Neural progenitor cell (in vitro differentiated cells): ENCODE data around the gene NSD1. TPM values are rescaled to one million over a fixed set of nuclear protein-coding genes. Genes with fewer than 3 reads are reported as not detected.

Experiments used
- DNase-seq: peaks from one replicate; pipeline ENCODE4 v3.0.0-alpha.2; 2016; ENCODE audit warnings: low spot score
- H2AFZ ChIP-seq: fragments of 200-600 bp; sonication (generic); replicated peaks from 2 replicates; pipeline ENCODE4 v1.6.1; 2016; ENCODE audit warnings: antibody characterized with exemption
- H3F3A ChIP-seq: fragments of 200-600 bp; sonication (generic); 2 replicates; pipeline ENCODE4 v1.6.1; 2016; ENCODE audit warnings: antibody characterized with exemption, low read depth
- H3K27ac ChIP-seq: fragments of 200-600 bp; sonication (generic); 2 replicates; pipeline ENCODE4 v1.5.1; 2016; ENCODE audit warnings: mild to moderate bottlenecking
- H3K27me3 ChIP-seq: fragments of 200-600 bp; sonication (generic); 2 replicates; pipeline ENCODE4 v1.6.1; 2016; ENCODE audit warnings: mild to moderate bottlenecking, moderate library complexity
- H3K36me3 ChIP-seq: fragments of 200-600 bp; sonication (generic); 2 replicates; pipeline ENCODE4 v1.5.1; 2016
- H3K4me1 ChIP-seq: fragments of 200-600 bp; sonication (generic); 2 replicates; pipeline ENCODE4 v1.6.1; 2016; ENCODE audit warnings: mixed run types
- H3K4me2 ChIP-seq: fragments of 200-600 bp; sonication (generic); 2 replicates; pipeline ENCODE4 v1.6.1; 2016
- H3K4me3 ChIP-seq: fragments of 200-600 bp; sonication (generic); 2 replicates; pipeline ENCODE4 v1.5.1; 2016
- H3K79me2 ChIP-seq: fragments of 200-600 bp; sonication (generic); 2 replicates; pipeline ENCODE4 v1.6.1; 2016; ENCODE audit warnings: low read depth
- H3K9ac ChIP-seq: fragments of 200-600 bp; sonication (generic); 2 replicates; pipeline ENCODE4 v1.6.1; 2016
- H3K9me3 ChIP-seq: fragments of 200-600 bp; sonication (generic); 2 replicates; pipeline ENCODE4 v1.5.1; 2016; ENCODE audit warnings: low read depth
- H4K20me1 ChIP-seq: fragments of 200-600 bp; sonication (generic); 2 replicates; pipeline ENCODE4 v1.6.1; 2016; ENCODE audit warnings: low read depth
- H3K27ac Mint-ChIP-seq: 3 replicates; pipeline ENCODE4 v1.8.0; 2021; ENCODE audit warnings: mixed read lengths
- H3K27me3 Mint-ChIP-seq: 2 replicates; pipeline ENCODE4 v1.8.0; 2022; ENCODE audit warnings: low read depth, mild to moderate bottlenecking, inconsistent platforms, moderate library complexity, mixed read lengths; ENCODE audit not compliant: insufficient read depth
- H3K36me3 Mint-ChIP-seq: 3 replicates; pipeline ENCODE4 v1.8.0; 2021; ENCODE audit warnings: mixed read lengths
- H3K4me1 Mint-ChIP-seq: 3 replicates; pipeline ENCODE4 v1.8.0; 2021; ENCODE audit warnings: mixed read lengths
- H3K4me3 Mint-ChIP-seq: 3 replicates; pipeline ENCODE4 v1.8.0; 2021; ENCODE audit warnings: mild to moderate bottlenecking, moderate library complexity, mixed read lengths
- H3K9me3 Mint-ChIP-seq: 3 replicates; pipeline ENCODE4 v1.8.0; 2020; ENCODE audit warnings: mixed read lengths
- CTCF ChIP-seq: fragments of 200-600 bp; sonication (generic); IDR thresholded peaks from 2 replicates; pipeline ENCODE4 v1.5.1; 2017; ENCODE audit warnings: antibody characterized with exemption, mild to moderate bottlenecking
- EZH2 ChIP-seq: fragments of 200-600 bp; sonication (generic); IDR thresholded peaks from 2 replicates; pipeline ENCODE4 v1.6.1; 2017; ENCODE audit warnings: antibody characterized with exemption, mild to moderate bottlenecking, moderate library complexity
- EZH2phosphoT487 ChIP-seq: fragments of 200-600 bp; sonication (generic); IDR thresholded peaks from 2 replicates; pipeline ENCODE4 v1.6.1; 2017; ENCODE audit warnings: antibody characterized with exemption
- total RNA-seq: library from RNA; depleted of rRNA; stranded (reverse); fragments of >200 nt; gene quantifications from 2 replicates; pipeline ENCODE4 v1.2.3, GENCODE V29; 2015; ENCODE audit warnings: low replicate concordance

The NSD1 gene
- total RNA-seq, 1 donor from 2014 or later = 114 TPM

GRCh38 chr5:177099422-177100093 is 34.0 kb upstream of the NSD1 start:
- no peaks in the 10 kb centered on the region for H3K36me3 ChIP-seq
- Mint-ChIP-seq H3K36me3 (no peaks in the 10 kb centered on the region), H3K9me3 (no peaks in the 10 kb centered on the region), H3K4me1 (peaks cover 16% of the 10 kb centered on the region), H3K27me3 (peaks cover 13% of the 10 kb centered on the region), H3K27ac (no peak overlapping the region), H3K4me3 (no peak overlapping the region)
- H3K9ac ChIP-seq = no peak overlapping the region
- DNase-seq = peak; percentile 38
- H3K4me3 ChIP-seq = no peak overlapping the region
- peaks cover 17% of the 10 kb centered on the region for H3K4me1 ChIP-seq
- no peak overlapping the region for H3K4me2 ChIP-seq
- no peaks in the 10 kb centered on the region for H3F3A ChIP-seq
- no peaks in the 10 kb centered on the region for H4K20me1 ChIP-seq
- no peak overlapping the region for H3K27ac ChIP-seq
- TF ChIP-seq CTCF (no peak), EZH2 (no peak), EZH2phosphoT487 (no peak)
- H3K79me2 ChIP-seq = no peaks in the 10 kb centered on the region
- H2AFZ ChIP-seq = no peak overlapping the region
- no peaks in the 10 kb centered on the region for H3K9me3 ChIP-seq
- no peaks in the 10 kb centered on the region for H3K27me3 ChIP-seq

GRCh38 chr5:177100714-177101121 is 32.9 kb upstream of the NSD1 start:
- H3K27me3 Mint-ChIP-seq = peaks cover 14% of the 10 kb centered on the region
- no peak overlapping the region for H3K4me3 ChIP-seq
- peaks cover 16% of the 10 kb centered on the region for H3K4me1 ChIP-seq
- TF ChIP-seq CTCF (no peak), EZH2 (no peak), EZH2phosphoT487 (no peak)
- no peak overlapping the region for H3K27ac ChIP-seq
- no peak overlapping the region for H2AFZ ChIP-seq
- no peak overlapping the region for H3K4me3 Mint-ChIP-seq
- H3K79me2 ChIP-seq = no peaks in the 10 kb centered on the region
- no peaks in the 10 kb centered on the region for H3F3A ChIP-seq
- no peak overlapping the region for H3K4me2 ChIP-seq
- H3K4me1 Mint-ChIP-seq = peaks cover 12% of the 10 kb centered on the region
- no peaks in the 10 kb centered on the region for H3K9me3 Mint-ChIP-seq
- no peak overlapping the region for H3K9ac ChIP-seq
- no peaks in the 10 kb centered on the region for H3K27me3 ChIP-seq
- H3K36me3 ChIP-seq = no peaks in the 10 kb centered on the region
- no peaks in the 10 kb centered on the region for H4K20me1 ChIP-seq
- no peaks in the 10 kb centered on the region for H3K36me3 Mint-ChIP-seq
- H3K27ac Mint-ChIP-seq = no peak overlapping the region
- DNase-seq = no peak
- H3K9me3 ChIP-seq = no peaks in the 10 kb centered on the region

- H3K4me3 ChIP-seq = no peak overlapping the region
- no peak for DNase-seq
- H3K27ac Mint-ChIP-seq = no peak overlapping the region
- no peak overlapping the region for H3K9ac ChIP-seq
- H3K4me2 ChIP-seq = no peak overlapping the region
- no peak overlapping the region for H3K4me3 Mint-ChIP-seq
- no peak overlapping the region for H3K27ac ChIP-seq
- TF ChIP-seq EZH2 (no peak), EZH2phosphoT487 (no peak), CTCF (no peak)
- no peaks in the 10 kb centered on the region for H3K36me3 Mint-ChIP-seq
- H3K9me3 ChIP-seq = no peaks in the 10 kb centered on the region
- peaks cover 16% of the 10 kb centered on the region for H3K27me3 Mint-ChIP-seq
- no peaks in the 10 kb centered on the region for H3F3A ChIP-seq
- no peaks in the 10 kb centered on the region for H3K27me3 ChIP-seq
- no peaks in the 10 kb centered on the region for H3K9me3 Mint-ChIP-seq
- no peaks in the 10 kb centered on the region for H4K20me1 ChIP-seq
- no peak overlapping the region for H2AFZ ChIP-seq
- no peaks in the 10 kb centered on the region for H3K79me2 ChIP-seq
- no peaks in the 10 kb centered on the region for H3K36me3 ChIP-seq
- peaks cover 15% of the 10 kb centered on the region for H3K4me1 Mint-ChIP-seq
- peaks cover 15% of the 10 kb centered on the region for H3K4me1 ChIP-seq
These were observed 29.9 kb upstream of the NSD1 start for GRCh38 chr5:177103523-177104253.
